Liver (tissue), 9 donors: ENCODE data around the gene SNCB. TPM values are rescaled to one million over a fixed set of nuclear protein-coding genes. Genes with fewer than 3 reads are reported as not detected.

Experiments used
- DNase-seq: peaks from one replicate; pipeline ENCODE4 v3.0.0-alpha.2; 2017; ENCODE audit warnings: low spot score
- H3K27ac ChIP-seq, 2 donors: one replicate each; pipeline ENCODE4 v1.7.0; 2013; ENCODE audit warnings: inconsistent platforms in 2 of 2, low read length in 2 of 2, control low read depth in 1 of 2, low read depth in 1 of 2, mild to moderate bottlenecking in 1 of 2
- H3K27me3 ChIP-seq, 4 donors: one replicate each; pipeline versions ENCODE4 v1.6.1 to v1.7.0; 2013; ENCODE audit warnings: low read length in 3 of 4, inconsistent platforms in 1 of 4, mild to moderate bottlenecking in 1 of 4, moderate library complexity in 1 of 4; ENCODE audit not compliant: control insufficient read depth in 4 of 4, insufficient read depth in 4 of 4
- H3K36me3 ChIP-seq, 4 donors: one replicate each; pipeline versions ENCODE4 v1.6.1 to v1.7.0; 2013; ENCODE audit warnings: low read length in 3 of 4, mild to moderate bottlenecking in 3 of 4, low read depth in 1 of 4, moderate library complexity in 1 of 4; ENCODE audit not compliant: control insufficient read depth in 4 of 4, insufficient read depth in 3 of 4
- H3K4me1 ChIP-seq, 4 donors: one replicate each; pipeline versions ENCODE4 v1.6.1 to v1.7.0; 2013; ENCODE audit warnings: low read length in 3 of 4, mild to moderate bottlenecking in 3 of 4, moderate library complexity in 1 of 4; ENCODE audit not compliant: control insufficient read depth in 4 of 4, insufficient read depth in 4 of 4
- H3K4me3 ChIP-seq, 3 donors: one replicate each; pipeline versions ENCODE4 v1.6.1 to v1.7.0; 2013; ENCODE audit warnings: low read length in 3 of 3, control low read depth in 1 of 3, low read depth in 1 of 3, mild to moderate bottlenecking in 1 of 3
- H3K9ac ChIP-seq, 2 donors: one replicate each; pipeline ENCODE4 v1.7.0; 2013; ENCODE audit warnings: low read length in 2 of 2, mild to moderate bottlenecking in 2 of 2, moderate library complexity in 2 of 2, control low read depth in 1 of 2, low read depth in 1 of 2
- H3K9me3 ChIP-seq, 4 donors: one replicate each; pipeline versions ENCODE4 v1.6.1 to v1.7.0; 2013; ENCODE audit warnings: low read length in 3 of 4; ENCODE audit not compliant: control insufficient read depth in 4 of 4
- ATF3 ChIP-seq: IDR thresholded peaks from 2 replicates; pipeline ENCODE4 v1.6.1; 2016; ENCODE audit warnings: antibody characterized with exemption
- EGR1 ChIP-seq, 2 donors: IDR thresholded peaks; 2 replicates each; pipeline ENCODE4 v1.6.1; 2016 to 2018; ENCODE audit warnings: antibody characterized with exemption in 2 of 2, low read depth in 2 of 2
- FOXA1 ChIP-seq: IDR thresholded peaks from 2 replicates; pipeline ENCODE4 v1.6.1; 2016; ENCODE audit warnings: antibody characterized with exemption
- FOXA2 ChIP-seq: IDR thresholded peaks from 2 replicates; pipeline ENCODE4 v1.6.1; 2016; ENCODE audit warnings: antibody characterized with exemption
- GABPA ChIP-seq, 2 donors: IDR thresholded peaks in 1 of 2; conservative IDR thresholded peaks in 1 of 2; 2 replicates each; pipeline ENCODE4 v1.6.1; 2016; ENCODE audit warnings: antibody characterized with exemption in 2 of 2, mild to moderate bottlenecking in 1 of 2, moderate library complexity in 1 of 2
- HNF4A ChIP-seq, 2 donors: conservative IDR thresholded peaks; 2 replicates each; pipeline ENCODE4 v1.6.1; 2016; ENCODE audit warnings: antibody characterized with exemption in 2 of 2, mild to moderate bottlenecking in 2 of 2
- HNF4G ChIP-seq: IDR thresholded peaks from 2 replicates; pipeline ENCODE4 v1.6.1; 2016; ENCODE audit warnings: antibody characterized with exemption
- JUND ChIP-seq, 2 donors: IDR thresholded peaks; 2 replicates each; pipeline ENCODE4 v1.6.1; 2016; ENCODE audit warnings: antibody characterized with exemption in 2 of 2
- NR2F2 ChIP-seq: IDR thresholded peaks from 2 replicates; pipeline ENCODE4 v1.6.1; 2016; ENCODE audit warnings: antibody characterized with exemption
- RAD21 ChIP-seq, 2 donors: IDR thresholded peaks; 2 replicates each; pipeline ENCODE4 v1.6.1; 2016; ENCODE audit warnings: antibody characterized with exemption in 2 of 2, mild to moderate bottlenecking in 2 of 2
- RXRA ChIP-seq, 2 donors: IDR thresholded peaks; 2 replicates each; pipeline ENCODE4 v1.6.1; 2017 to 2018; ENCODE audit warnings: antibody characterized with exemption in 2 of 2, mild to moderate bottlenecking in 1 of 2
- SP1 ChIP-seq: IDR thresholded peaks from 2 replicates; pipeline ENCODE4 v1.6.1; 2018; ENCODE audit warnings: antibody characterized with exemption, mild to moderate bottlenecking
- TAF1 ChIP-seq: conservative IDR thresholded peaks from 2 replicates; pipeline ENCODE4 v1.6.1; 2016; ENCODE audit warnings: antibody characterized with exemption, mild to moderate bottlenecking
- YY1 ChIP-seq: IDR thresholded peaks from 2 replicates; pipeline ENCODE4 v1.6.1; 2016; ENCODE audit warnings: antibody characterized with exemption, mild to moderate bottlenecking
- ZBTB33 ChIP-seq: IDR thresholded peaks from 2 replicates; pipeline ENCODE4 v1.6.1; 2016; ENCODE audit warnings: antibody characterized with exemption
- WGBS: extraction: QIAGEN DNeasy Blood & Tissue Kit; methylation state at CpG from one replicate; pipeline ENCODE4 v1.1.7; 2013; 5-methylcytosine and 5-hydroxymethylcytosine counted together
- polyA plus RNA-seq, 2 donors: library from polyadenylated mRNA; stranded (reverse) in 1 of 2; unstranded in 1 of 2; fragments of 200-250 nt in 1 of 2; fragments of >200 nt in 1 of 2; fragmentation: Nextera tagmentation in 1 of 2; extraction: Ambion mirVana in 1 of 2; gene quantifications; one replicate each; pipeline versions ENCODE4 v1.2.1 to v1.2.3, GENCODE V29; 2013 to 2015
- total RNA-seq, 2 donors: library from RNA; depleted of rRNA; stranded (reverse); fragments of >200 nt; gene quantifications; one replicate each; pipeline ENCODE4 v1.2.3, GENCODE V29; 2014
- TF ChIP-seq, protein P1 (sequence below): IDR thresholded peaks from 2 replicates; pipeline ENCODE4 v1.6.1; 2016; ENCODE audit warnings: antibody characterized with exemption, mild to moderate bottlenecking
- TF ChIP-seq, protein P2 (sequence below): IDR thresholded peaks from 2 replicates; pipeline ENCODE4 v1.6.1; 2016; ENCODE audit warnings: antibody characterized with exemption
- TF ChIP-seq, protein P3 (sequence below): fragments of 150-350 bp; IDR thresholded peaks from 2 replicates; pipeline ENCODE4 v1.5.1; 2017; ENCODE audit warnings: improper control_type of control experiment, low read depth, low read length; ENCODE audit not compliant: missing input control
- donor health status: healthy.
- donor health status: healthy.
- donor health status: healthy.
- donor health status: healthy.
- donor health status: healthy.

SNCB gene
- total and polyA plus RNA-seq, 4 donors = not detected

DNA sequence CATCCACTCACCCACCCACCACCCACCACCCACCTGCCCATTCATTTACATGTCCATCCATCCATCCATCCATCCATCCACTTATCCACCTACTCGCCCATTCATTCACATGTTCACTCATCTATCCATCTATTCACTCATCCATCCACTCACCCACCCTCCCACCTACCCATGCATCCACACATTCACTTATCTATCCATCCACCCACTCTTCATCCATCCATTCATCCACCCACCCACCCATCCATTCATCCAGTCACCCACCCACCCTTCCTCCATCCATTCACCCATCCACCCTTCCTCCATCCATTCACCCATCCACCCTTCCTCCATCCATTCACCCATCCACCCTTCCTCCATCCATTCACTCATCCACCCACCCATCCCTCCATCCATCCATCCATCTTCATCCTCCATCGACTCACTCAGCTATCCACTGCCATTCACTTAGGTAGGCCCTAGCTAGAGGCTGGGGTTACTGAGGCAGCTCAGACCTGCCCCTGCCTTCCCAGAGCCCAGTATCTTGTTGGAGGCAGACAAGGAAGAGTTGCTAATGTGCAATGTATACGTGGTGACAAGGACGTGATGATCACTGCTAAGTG lies 29.6 kb upstream of the SNCB start:
- WGBS = 81% methylated on average over 4 of the region's 4 CpGs
- Histone ChIP-seq H3K36me3 (no peaks in the 10 kb centered on the region), H3K9me3 (no peaks in the 10 kb centered on the region), H3K4me1 (peaks cover 2 to 26% (median 20%) of the 10 kb centered on the region in 4 donors), H3K4me3 (no peak overlapping the region), H3K27ac (no peak overlapping the region), H3K9ac (no peak overlapping the region), H3K27me3 (no peaks in the 10 kb centered on the region)
- no peak for DNase-seq
- TF ChIP-seq GABPA (IDR thresholded peaks at IDR 0.05 in 1 of 2, conservative IDR thresholded peaks at IDR 0.05 in 1 of 2) = no peak
- TF ChIP-seq JUND (IDR thresholded peaks at IDR 0.05) = no peak
- no peak for TF ChIP-seq SP1
- no peak for TF ChIP-seq TAF1
- TF ChIP-seq HNF4G = no peak
- TF ChIP-seq ATF3 = no peak

- Histone ChIP-seq H3K27me3 (no peaks in the 10 kb centered on the region), H3K9me3 (no peaks in the 10 kb centered on the region), H3K4me1 (peaks cover 2 to 26% (median 20%) of the 10 kb centered on the region in 4 donors), H3K4me3 (no peak overlapping the region), H3K36me3 (no peaks in the 10 kb centered on the region), H3K9ac (no peak overlapping the region), H3K27ac (peak overlapping the region in 1 of 2 donors; percentile 81)
- no peak for DNase-seq
- WGBS = 91% methylated on average over 7 of the region's 7 CpGs
- TF ChIP-seq GABPA (IDR thresholded peaks at IDR 0.05 in 1 of 2, conservative IDR thresholded peaks at IDR 0.05 in 1 of 2) (no peak), HNF4G (no peak), TAF1 (no peak), EGR1 (IDR thresholded peaks at IDR 0.05; ENCODE audit: low read depth in 2 of 2) (no peak), ZBTB33 (no peak), FOXA2 (no peak), ATF3 (no peak), SP1 (no peak), YY1 (no peak), NR2F2 (no peak), HNF4A (conservative IDR thresholded peaks at IDR 0.05) (no peak), FOXA1 (no peak), RAD21 (IDR thresholded peaks at IDR 0.05) (no peak), RXRA (IDR thresholded peaks at IDR 0.05) (no peak), JUND (IDR thresholded peaks at IDR 0.05) (no peak)
- TF ChIP-seq, protein P1, sequence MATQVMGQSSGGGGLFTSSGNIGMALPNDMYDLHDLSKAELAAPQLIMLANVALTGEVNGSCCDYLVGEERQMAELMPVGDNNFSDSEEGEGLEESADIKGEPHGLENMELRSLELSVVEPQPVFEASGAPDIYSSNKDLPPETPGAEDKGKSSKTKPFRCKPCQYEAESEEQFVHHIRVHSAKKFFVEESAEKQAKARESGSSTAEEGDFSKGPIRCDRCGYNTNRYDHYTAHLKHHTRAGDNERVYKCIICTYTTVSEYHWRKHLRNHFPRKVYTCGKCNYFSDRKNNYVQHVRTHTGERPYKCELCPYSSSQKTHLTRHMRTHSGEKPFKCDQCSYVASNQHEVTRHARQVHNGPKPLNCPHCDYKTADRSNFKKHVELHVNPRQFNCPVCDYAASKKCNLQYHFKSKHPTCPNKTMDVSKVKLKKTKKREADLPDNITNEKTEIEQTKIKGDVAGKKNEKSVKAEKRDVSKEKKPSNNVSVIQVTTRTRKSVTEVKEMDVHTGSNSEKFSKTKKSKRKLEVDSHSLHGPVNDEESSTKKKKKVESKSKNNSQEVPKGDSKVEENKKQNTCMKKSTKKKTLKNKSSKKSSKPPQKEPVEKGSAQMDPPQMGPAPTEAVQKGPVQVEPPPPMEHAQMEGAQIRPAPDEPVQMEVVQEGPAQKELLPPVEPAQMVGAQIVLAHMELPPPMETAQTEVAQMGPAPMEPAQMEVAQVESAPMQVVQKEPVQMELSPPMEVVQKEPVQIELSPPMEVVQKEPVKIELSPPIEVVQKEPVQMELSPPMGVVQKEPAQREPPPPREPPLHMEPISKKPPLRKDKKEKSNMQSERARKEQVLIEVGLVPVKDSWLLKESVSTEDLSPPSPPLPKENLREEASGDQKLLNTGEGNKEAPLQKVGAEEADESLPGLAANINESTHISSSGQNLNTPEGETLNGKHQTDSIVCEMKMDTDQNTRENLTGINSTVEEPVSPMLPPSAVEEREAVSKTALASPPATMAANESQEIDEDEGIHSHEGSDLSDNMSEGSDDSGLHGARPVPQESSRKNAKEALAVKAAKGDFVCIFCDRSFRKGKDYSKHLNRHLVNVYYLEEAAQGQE = no peak
- TF ChIP-seq, protein P2, sequence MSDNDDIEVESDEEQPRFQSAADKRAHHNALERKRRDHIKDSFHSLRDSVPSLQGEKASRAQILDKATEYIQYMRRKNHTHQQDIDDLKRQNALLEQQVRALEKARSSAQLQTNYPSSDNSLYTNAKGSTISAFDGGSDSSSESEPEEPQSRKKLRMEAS = no peak
- TF ChIP-seq, protein P3, sequence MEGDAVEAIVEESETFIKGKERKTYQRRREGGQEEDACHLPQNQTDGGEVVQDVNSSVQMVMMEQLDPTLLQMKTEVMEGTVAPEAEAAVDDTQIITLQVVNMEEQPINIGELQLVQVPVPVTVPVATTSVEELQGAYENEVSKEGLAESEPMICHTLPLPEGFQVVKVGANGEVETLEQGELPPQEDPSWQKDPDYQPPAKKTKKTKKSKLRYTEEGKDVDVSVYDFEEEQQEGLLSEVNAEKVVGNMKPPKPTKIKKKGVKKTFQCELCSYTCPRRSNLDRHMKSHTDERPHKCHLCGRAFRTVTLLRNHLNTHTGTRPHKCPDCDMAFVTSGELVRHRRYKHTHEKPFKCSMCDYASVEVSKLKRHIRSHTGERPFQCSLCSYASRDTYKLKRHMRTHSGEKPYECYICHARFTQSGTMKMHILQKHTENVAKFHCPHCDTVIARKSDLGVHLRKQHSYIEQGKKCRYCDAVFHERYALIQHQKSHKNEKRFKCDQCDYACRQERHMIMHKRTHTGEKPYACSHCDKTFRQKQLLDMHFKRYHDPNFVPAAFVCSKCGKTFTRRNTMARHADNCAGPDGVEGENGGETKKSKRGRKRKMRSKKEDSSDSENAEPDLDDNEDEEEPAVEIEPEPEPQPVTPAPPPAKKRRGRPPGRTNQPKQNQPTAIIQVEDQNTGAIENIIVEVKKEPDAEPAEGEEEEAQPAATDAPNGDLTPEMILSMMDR = no peak
These were observed 29.1 kb upstream of the SNCB start for GRCh38 chr5:176659512-176659839.
